ENCODE data around the gene KLHL26.
"Not testable (repeated sequence)": the region's sequence is repeated elsewhere in the genome, so short reads cannot be mapped to it uniquely, and the experiment has no call there.

The KLHL26 gene

DNA sequence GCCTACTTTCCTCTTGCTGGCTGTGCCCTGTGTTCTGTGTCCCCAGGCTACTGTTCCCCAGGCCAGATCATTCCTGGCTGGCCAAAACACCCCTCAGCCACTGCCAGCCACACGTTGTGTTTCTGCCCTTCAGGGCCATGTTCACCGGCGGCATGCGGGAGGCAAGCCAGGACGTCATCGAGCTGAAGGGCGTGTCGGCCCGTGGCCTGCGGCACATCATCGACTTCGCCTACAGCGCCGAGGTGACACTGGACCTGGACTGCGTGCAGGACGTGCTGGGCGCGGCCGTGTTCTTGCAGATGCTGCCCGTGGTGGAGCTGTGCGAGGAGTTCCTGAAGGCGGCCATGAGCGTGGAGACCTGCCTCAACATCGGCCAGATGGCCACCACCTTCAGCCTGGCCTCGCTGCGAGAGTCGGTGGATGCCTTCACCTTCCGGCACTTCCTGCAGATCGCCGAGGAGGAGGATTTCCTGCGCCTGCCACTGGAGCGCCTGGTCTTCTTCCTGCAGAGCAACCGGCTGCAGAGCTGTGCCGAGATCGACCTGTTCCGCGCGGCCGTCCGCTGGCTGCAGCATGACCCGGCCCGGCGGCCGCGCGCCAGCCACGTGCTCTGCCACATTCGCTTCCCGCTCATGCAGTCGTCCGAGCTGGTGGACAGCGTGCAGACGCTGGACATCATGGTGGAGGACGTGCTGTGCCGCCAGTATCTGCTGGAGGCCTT, 30.9 kb downstream of the KLHL26 start:
- no peak for DNase-seq

DNA sequence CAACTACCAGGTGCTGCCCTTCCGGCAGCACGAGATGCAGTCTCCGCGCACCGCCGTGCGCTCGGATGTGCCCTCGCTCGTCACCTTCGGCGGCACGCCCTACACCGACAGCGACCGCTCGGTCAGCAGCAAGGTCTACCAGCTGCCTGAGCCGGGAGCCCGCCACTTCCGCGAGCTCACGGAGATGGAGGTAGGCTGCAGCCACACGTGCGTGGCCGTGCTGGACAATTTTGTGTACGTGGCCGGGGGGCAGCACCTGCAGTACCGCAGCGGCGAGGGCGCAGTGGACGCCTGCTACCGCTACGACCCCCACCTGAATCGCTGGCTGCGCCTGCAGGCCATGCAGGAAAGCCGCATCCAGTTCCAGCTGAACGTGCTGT, 31.4 kb downstream of the KLHL26 start:
- DNase-seq = no peak

DNA sequence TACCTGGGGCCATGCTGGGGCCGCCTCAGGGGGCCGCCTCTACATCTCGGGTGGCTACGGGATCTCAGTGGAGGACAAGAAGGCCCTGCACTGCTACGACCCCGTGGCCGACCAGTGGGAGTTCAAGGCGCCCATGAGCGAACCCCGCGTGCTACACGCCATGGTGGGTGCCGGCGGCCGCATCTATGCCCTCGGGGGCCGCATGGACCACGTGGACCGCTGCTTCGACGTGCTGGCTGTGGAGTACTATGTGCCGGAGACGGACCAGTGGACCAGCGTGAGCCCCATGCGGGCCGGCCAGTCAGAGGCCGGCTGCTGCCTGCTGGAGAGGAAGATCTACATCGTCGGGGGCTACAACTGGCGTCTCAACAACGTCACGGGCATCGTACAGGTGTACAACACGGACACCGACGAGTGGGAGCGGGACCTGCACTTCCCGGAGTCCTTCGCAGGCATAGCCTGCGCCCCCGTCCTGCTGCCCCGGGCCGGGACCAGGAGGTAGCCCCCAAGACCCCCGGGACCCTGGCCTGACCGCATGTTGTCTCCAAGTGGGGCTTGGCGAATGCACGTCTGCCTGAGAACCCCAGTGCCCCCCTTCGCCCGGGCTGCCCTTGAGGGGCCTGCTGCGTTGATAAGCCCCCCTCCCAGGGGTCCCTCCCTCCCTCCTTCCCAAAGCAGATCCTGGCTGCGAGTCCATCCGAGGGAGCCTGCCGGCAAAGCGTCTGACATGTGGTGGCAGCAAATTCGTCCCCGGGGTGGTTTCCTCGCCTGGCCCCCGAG, 32.1 kb downstream of the KLHL26 start:
- DNase-seq = no peak

DNA sequence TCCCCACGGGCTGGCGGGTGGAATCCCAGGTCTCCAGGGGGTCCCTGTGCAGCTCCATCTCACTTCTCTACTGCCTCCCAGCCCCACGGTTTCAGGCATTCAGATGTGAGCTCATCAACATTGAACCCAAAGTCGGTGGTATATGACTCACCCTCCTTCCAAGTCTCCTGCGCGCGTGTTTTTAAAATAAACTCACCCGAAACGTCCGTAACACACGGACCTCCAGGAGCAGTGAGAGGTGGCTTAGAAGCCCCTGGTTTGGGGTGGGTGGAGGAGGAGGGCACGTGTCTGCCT, 32.6 kb downstream of the KLHL26 start:
- no peak for DNase-seq

DNA sequence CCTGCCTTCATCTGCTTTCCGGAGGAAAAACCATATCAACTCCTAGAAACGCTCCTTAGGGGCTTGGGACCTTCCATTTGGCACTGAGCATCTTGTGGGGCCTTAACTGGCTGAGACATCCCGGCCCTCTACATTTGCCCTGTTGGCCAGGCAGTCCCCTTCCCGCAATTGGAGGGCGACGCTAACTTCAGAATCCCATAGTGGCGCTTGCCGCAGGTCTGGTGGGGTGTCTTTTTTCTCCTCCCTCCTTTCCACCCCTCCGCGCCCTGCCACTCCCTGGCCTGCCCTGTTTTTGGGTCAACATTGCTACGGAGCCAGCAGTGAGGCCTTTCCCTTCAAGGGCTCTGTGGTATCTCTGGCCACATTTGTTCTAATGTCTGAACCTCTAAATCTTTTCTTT, 33.1 kb downstream of the KLHL26 start:
- no peak for DNase-seq

DNA sequence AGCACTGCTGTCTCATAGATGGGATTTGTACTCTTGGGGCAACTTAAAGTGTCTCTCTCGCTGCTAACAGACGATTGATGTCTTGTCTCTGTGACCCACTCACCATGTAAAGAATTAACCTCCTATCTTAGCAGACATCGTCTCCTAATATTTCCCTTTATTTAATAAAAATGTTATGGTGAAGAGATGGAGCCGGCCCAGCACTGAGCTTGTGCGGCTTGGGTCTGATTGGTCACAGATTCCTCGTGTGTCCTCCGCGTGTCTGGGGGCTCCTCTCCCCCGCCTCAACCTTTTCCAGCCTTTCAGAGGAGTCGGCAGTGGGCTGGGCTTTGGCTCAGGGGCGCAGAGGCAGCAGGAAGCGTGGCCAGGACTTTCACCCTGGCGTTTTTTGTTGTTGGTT, 33.5 kb downstream of the KLHL26 start:
- DNase-seq = no peak

DNA sequence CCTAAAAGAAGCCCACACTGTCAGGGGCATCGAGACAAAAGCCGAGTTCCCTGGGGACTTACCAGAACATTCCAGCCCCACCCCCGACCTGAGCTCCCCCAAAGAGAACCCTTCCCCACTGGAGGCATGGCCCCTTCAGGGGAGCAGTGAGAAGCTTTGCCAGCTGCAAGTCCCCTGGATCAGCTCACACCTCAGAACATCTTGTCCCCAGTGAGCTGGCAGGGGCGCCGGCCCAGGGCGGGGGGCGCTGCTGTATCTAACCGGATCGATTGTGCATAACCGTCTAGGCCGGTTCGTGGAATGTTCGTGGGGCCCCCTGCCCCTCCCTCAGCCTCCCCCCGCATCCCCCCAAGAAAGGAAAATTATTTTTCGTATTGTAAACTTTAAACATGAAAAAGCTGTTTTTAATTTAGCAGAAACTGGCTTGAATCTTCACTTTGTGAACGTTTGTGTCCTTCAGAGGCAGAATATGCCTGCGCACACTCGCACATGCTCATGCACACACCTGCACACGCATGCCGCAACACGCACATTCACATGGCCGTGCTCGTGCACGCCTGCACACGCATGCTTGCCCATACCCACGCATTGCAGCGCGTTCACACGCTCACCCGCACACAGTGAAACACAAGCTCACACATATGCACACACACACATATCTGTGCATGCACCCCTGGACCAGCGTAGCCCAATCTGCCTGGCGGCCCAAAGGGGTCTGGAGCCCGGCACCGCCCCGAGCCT, 34.6 kb downstream of the KLHL26 start:
- DNase-seq = no peak

DNA sequence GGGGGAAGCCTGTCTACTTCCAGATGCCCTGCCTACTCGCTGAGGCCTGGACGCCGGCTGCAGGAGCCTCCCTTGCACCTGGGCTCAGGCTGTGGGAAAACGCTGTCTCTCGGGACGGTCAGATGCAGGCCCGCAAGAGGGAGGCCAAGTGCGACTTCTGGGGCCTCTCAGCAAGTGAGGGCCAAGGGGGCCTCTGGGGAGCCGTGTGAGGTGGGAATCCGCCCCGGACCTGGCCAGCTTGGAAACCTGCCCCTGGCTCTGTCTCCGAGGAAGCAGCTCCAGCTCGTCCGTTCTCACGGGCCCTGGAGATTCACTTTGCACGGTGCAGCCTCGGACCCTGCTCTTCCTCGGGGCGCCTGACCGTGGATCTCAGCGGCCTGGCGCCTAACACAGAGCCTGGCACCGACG, 35.2 kb downstream of the KLHL26 start:
- no peak for DNase-seq

DNA sequence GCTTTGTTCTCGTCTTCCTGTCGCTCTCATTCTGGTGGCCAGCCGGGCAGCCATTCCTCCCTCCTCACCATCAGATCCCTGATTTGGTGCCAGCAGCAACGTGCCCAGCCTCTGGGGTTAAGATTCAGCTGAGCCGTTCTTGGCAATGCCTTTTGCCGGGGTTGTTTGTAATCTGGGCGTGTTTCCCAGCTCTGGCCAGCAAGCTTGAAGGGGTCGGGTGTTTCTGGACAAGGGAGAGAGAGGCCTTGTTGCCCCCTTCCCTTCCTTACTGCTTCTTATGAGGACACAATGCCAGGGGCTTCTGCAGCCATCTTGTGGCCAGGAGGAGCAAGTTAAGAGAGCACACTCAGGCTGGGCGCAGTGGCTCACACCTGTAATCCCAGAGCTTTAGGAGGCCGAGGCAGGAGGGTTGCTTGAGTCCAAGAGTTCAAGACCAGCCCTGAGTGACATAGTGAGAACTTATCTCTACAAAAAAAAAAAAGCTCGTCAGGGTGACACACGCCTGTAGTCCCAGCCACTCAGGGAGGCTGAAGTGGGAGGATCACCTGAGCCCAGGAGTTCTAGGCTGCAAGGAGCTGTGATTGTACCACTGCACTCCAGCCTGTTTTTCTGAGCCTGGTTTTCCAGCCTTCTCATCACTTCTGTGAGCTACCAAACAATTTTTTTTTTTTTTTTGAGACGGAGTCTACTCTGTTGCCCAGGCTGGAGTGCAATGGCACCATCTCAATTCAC, 35.9 kb downstream of the KLHL26 start:
- no peak for DNase-seq

DNA sequence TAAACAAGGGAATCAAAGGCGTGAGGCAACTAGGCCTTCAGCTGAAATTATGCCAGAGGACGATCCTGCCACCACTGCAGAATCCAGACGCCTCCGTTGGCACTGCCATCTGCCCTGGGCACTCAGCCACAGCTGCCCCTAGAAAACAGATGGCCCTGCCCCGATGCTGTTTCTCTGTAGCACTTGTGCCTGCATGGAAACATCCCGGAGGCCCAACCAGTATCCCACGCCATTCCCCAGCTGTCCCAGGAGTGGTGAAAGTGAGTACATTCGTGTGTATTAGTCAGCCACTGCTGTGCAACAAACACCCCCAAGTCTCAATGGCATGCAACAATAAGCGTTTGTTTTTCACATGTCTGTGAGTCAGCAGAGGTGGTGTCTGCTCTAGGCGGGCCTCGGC, 37.8 kb downstream of the KLHL26 start:
- no peak for DNase-seq

DNA sequence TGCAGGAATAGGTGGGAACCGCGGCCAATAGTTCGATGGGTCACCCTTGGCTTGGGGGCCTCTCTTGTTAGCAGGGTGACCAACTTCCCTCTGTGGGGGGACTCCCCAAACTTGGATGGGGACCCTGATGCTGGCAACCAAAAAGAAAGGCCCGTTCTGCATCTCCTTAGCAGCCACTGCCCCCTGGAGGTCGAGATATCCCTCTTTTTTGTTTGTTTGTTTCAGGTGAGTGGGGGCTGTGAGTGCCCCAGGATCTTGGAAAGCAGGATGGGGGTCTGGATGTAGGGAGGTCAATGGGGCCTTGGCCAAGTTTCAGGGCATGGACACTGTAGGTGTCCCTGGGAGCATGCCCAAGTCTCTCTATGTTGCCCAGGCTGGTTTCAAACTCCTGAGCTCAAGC, 39.0 kb downstream of the KLHL26 start:
- no peak for DNase-seq

DNA sequence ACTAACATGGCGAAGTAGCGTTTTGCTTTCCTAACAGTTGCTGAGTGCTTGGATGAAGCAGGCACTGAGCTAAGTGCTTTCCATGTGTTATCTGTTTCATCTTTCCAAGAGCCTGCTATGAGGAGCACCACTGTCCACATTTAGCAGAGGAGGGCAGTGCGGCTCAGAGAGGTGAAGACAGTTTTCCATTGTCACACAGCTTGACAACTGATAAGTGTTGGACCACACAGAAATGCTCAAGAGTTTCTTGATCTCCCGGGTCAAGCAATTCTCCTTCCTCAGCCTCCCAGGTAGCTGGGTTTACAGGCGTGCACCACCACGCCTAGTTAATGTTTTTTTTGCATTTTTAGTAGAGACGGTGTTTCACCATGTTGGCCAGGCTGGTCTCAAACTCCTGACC, 39.9 kb downstream of the KLHL26 start:
- no peak for DNase-seq

DNA sequence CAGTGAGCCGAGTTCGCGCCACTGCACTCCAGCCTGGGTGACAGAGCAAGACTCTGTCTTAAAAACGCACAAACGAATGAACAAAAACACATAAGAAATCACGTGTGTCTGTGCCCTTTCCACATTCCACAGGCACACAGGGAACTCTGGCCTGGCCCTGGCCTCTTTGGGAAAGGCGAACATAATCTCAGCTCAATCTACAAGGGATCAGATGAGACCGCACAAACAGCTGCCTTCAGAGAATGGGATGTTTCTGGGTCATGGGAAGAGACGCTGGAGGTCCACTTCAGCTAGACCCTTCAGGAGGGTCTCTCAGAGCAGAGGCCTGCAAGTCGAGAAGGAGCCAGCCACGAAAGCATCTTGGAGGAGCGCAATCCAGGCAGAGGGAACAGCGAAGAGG, 40.3 kb downstream of the KLHL26 start:
- DNase-seq = no peak

DNA sequence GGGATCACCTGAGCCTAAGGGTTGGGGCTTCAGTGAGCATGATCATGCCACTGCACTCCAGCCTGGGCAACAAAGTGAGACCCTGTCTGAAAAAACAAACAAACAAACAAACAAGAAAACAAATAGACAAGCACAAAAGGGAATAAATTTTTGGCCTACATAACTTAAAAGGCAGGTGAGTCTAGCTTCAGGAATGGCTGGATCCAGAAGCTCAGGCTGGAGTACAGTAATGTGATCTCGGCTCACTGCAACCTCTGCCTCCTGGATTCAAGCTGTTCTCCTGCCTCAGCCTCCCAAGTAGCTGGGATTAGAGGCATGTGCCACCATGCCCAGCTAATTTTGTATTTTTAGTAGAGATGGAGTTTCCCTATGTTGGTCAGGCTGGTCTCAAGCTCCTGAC, 43.3 kb downstream of the KLHL26 start:
- DNase-seq = not testable (repeated sequence)

DNA sequence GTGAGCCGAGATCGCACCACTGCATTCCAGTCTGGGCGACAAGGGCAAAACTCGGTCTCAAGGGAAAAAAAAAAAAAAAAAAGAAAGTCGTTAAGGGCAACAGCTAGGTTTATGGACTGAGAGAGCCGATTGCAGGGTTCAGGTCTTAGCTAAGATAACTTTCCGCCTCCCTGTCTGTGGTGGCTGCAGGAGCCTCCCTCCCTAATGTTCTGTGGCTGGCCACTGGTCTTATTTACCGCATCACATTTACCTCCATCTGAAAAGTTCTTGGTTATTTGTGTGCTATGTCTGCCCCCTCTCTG, 45.9 kb downstream of the KLHL26 start:
- DNase-seq = no peak

DNA sequence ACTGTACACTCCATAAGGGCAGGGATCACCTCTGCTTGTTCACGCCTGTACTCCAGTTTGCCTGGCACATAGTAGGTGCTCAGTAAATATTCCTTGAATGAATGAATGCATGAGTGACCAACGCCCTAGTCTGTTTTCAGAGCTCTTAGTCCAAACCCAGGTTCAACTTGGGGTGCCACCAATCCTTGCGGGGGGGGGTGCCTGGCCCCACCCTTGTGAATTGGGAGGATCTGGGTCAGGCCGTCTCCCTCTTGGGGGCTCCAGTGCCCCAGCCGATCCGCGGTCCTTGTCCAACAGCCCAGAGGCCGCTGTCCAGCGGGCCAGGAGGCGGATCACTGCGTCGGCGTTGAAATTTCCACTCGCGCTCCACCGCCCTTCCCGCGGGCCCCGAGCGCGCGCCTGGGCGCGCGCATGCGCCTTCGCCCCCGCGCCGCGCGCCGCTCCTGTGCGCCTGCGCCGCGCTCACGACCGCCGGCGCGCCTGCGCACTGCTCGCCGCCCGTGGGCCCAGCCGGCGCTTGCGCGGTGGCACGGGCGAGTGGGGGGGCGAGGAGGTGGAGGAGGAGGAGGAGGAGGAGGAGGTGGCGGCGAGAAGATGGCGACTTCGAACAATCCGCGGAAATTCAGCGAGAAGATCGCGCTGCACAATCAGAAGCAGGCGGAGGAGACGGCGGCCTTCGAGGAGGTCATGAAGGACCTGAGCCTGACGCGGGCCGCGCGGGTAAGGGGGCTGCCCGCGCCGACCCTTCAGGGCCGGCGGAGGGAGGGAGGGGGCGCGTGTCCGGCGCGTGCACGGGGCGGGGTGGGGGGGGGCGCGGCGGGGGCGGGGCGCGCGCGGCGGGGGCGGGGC, 46.5 kb downstream of the KLHL26 start, which contains the start of gene CRTC1:
TSS of gene CRTC1 (plus strand) at position 572 of the 849 bp plus-strand sequence. CDS start at position 595, 23 bp downstream.
- peak; percentile 90 for DNase-seq

DNA sequence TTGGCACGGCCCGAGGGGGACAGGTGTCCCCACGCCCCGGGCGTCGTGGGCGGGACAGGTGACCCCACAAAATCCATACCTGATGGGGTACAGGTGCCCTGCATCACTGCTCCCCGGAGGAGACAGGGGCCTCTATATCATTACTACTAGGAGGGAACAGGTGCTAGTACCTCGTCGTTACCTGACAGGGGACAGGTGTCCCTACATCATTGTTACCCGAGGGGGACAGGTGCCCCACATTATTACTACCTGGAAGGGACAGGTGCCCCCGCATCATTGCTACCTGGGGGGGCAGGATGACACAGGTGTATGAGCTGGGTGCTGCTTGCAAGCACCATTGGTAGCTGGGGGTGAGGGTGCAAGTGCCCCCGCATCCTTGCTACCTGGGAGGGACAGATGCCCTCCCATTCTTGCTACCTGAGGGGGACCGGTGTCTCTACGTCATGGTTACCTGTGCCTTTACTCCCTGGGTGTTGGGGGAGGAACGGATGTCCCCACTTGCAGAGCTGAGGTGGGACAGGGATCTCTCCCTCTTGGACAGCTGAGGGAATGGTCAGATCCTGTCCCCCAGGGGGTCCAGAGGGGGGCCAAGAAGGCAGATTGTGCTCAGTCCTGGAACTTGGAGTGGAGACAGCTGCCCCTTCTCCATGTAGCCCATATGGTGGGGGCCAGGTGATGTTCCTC, 47.3 kb downstream of the KLHL26 start:
- peak; percentile 55 for DNase-seq

DNA sequence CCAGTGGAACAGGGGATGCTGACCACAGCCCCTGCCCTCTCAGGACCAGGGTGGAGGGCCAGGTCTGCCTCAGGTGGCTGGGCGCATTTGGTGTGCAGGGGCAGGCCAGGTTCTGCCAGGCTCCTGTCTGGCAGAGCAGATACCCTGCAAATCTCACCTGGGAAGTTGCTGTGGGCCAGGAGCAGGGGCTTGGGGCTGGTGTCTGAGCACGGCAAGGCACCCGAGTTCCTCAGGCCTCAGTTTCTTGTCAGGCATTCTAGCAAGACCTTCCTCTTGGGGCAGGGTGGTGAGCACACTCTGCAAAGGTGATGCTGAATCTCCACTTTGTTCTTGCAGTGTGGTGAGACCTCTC, 47.8 kb downstream of the KLHL26 start:
- no peak for DNase-seq

DNA sequence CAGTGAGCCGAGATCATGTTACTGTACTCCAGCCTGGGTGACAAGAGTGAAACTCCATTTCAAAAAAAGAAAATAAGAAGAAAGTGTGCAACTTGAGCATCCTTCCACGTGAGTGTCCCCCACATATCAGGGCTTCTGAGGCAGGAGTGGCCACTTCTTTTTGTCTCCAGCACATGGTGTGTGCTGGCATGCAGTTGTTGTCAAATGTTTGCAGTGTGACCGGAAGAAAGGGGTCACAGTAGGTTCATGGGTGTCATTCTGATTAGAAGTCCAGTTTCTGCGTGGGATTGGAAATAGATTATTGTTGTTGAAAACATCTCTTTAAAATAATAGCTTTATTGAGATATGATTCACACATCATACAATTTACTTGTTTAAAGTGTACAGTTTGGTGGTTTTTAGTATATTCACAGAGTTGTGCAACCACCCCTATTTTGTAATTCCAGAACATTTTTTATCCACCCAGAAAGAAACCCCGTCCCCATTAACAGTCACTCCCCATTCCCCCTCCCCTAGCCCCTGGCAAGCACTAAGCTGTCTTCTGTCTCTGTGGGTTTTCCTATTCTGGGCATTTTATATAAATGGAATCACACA, 48.9 kb downstream of the KLHL26 start:
- no peak for DNase-seq

DNA sequence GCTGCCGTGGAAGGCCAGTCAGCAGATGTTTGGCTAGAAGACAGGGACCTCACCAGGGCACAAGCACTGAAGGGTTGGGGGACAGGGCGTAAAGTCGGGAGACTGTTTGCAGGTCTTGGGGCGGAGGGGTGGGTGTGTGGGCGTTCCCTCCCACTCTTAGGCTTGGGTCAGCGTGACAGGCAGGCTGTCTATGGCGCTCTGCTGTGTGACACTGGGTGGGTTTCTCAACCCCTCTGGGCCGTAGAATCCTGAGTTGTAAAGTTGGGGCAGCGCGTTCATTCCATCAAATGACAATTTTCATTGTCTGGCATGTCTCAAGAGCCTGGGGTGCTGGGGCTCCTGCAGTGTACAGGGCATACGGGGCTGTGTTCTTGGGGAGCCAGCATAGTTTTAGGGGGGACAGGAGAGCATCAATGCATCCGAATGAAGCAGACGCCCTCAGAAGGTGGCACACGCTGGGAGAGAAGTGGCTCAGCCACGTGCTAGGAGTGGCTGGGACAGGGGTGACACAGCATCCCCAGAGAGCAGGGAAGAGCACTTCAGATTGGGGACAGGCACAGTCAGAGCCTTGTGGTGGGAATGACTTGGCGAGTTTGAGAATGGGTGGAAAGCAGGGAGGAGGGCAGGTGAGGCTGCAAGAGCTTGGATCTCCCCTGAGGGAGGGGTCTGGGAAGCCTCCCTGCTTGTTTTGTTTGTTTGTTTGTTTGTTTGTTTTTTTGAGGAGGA, 51.1 kb downstream of the KLHL26 start:
- no peak for DNase-seq

DNA sequence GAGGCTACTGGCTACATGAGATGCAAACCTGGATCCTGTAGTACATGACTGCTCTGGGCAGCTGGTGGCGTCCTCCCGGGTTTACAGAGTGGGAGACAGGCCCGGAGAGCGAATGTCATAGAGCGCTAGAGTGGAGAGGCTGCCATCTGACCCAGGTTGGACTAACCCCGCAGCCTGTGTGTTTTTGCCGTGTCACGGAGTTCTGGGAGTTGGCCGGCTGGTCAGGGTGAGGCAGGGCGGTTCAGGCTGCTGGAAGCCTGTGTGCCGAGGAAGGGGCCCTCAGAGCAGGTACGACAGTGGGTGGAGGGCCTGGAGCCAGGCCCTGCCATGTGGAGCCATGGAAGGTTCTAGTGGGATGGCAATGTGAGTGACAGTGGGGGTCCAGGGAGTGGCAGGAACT, 59.2 kb downstream of the KLHL26 start:
- peak; percentile 93 for DNase-seq
